ENCODE data around the gene SPATS1. TPM values are rescaled to one million over a fixed set of nuclear protein-coding genes. Genes with fewer than 3 reads are reported as not detected.
"Not testable (repeated sequence)": the region's sequence is repeated elsewhere in the genome, so short reads cannot be mapped to it uniquely, and the experiment has no call there.

The SPATS1 gene
- total RNA-seq, 2 donors from 2014 or later = not detected

- 89% methylated on average over 3 of the region's 3 CpGs; no CpG with 5 or more reads in 1 of the 2 experiments for WGBS, 2 experiments (ENCODE audit: insufficient coverage in 1 of 2, insufficient read length in 1 of 2)
- Mint-ChIP-seq H3K4me3 (no peak overlapping the region), H3K9me3 (no peaks in the 10 kb centered on the region), H3K36me3 (ENCODE audit: low read depth) (no peaks in the 10 kb centered on the region), H3K27me3 (ENCODE audit: insufficient read depth) (peaks cover 22% of the 10 kb centered on the region), H3K27ac (no peak overlapping the region), H3K4me1 (no peaks in the 10 kb centered on the region)
- H3K36me3 ChIP-seq (ENCODE audit: control insufficient read depth, insufficient read depth, low read length) = no peaks in the 10 kb centered on the region
- H3K4me1 ChIP-seq (ENCODE audit: control insufficient read depth, insufficient read depth, low read length) = no peaks in the 10 kb centered on the region
- peaks cover 23% of the 10 kb centered on the region for H3K27me3 ChIP-seq (ENCODE audit: control insufficient read depth, insufficient read depth, low read length, poor library complexity, severe bottlenecking)
- no peak for TF ChIP-seq CTCF (conservative IDR thresholded peaks at IDR 0.05)
- no peak for DNase-seq
- no peak overlapping the region for H3K27ac ChIP-seq (ENCODE audit: low read depth, low read length)
- H3K9me3 ChIP-seq (ENCODE audit: control insufficient read depth, low read length) = no peaks in the 10 kb centered on the region
- H3K9ac ChIP-seq (ENCODE audit: extremely low read depth, low read length, poor library complexity, severe bottlenecking) = no peak overlapping the region
- no peak overlapping the region for H3K4me3 ChIP-seq (ENCODE audit: low read length)
Measured at GRCh38 chr6:44321210-44321609, 21.2 kb upstream of the SPATS1 start.

DNA sequence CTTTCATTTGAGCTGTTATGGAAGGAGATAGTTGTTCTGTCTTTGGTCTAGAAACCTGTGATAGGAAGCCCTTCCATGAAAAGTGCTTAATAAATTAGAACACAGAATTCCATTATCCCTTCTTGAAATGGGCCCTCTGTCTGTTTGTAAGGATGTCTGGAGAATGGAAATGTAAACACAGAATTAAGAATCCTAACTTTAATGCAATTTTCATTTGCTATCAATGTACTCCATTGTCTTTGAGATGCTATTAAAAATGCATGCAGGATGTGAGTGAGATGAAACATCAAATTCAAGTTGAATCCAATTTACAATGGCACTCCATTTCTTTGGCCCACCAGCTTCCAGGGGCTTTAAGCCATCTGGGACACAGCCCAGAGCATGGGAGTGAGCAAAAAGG, 15.4 kb upstream of the SPATS1 start:
- Histone ChIP-seq H3K9me3 (ENCODE audit: control insufficient read depth, low read length) (no peaks in the 10 kb centered on the region), H3K4me3 (ENCODE audit: low read length) (no peak overlapping the region), H3K4me1 (ENCODE audit: control insufficient read depth, insufficient read depth, low read length) (peaks cover 2% of the 10 kb centered on the region), H3K9ac (ENCODE audit: extremely low read depth, low read length, poor library complexity, severe bottlenecking) (no peak overlapping the region), H3K27ac (ENCODE audit: low read depth, low read length) (no peak overlapping the region), H3K27me3 (ENCODE audit: control insufficient read depth, insufficient read depth, low read length, poor library complexity, severe bottlenecking) (no peaks in the 10 kb centered on the region), H3K36me3 (ENCODE audit: control insufficient read depth, insufficient read depth, low read length) (no peaks in the 10 kb centered on the region)
- Mint-ChIP-seq H3K4me1 (peaks cover 16% of the 10 kb centered on the region), H3K27me3 (ENCODE audit: insufficient read depth) (peaks cover 13% of the 10 kb centered on the region), H3K36me3 (ENCODE audit: low read depth) (no peaks in the 10 kb centered on the region), H3K27ac (no peak overlapping the region), H3K9me3 (no peaks in the 10 kb centered on the region), H3K4me3 (no peak overlapping the region)
- no peak for TF ChIP-seq CTCF (conservative IDR thresholded peaks at IDR 0.05)
- DNase-seq = no peak

GRCh38 chr6:44327760-44328159, 14.7 kb upstream of the SPATS1 start:
- peaks cover 2% of the 10 kb centered on the region for H3K4me1 ChIP-seq (ENCODE audit: control insufficient read depth, insufficient read depth, low read length)
- 85% methylated on average over 2 of the region's 2 CpGs; no CpG with 5 or more reads in 1 of the 2 experiments for WGBS, 2 experiments (ENCODE audit: insufficient coverage in 1 of 2, insufficient read length in 1 of 2)
- no peaks in the 10 kb centered on the region for H3K9me3 ChIP-seq (ENCODE audit: control insufficient read depth, low read length)
- no peaks in the 10 kb centered on the region for H3K36me3 Mint-ChIP-seq (ENCODE audit: low read depth)
- H3K4me3 ChIP-seq (ENCODE audit: low read length) = no peak overlapping the region
- no peak overlapping the region for H3K27ac ChIP-seq (ENCODE audit: low read depth, low read length)
- H3K9me3 Mint-ChIP-seq = no peaks in the 10 kb centered on the region
- no peak for DNase-seq
- peaks cover 16% of the 10 kb centered on the region for H3K4me1 Mint-ChIP-seq
- no peaks in the 10 kb centered on the region for H3K36me3 ChIP-seq (ENCODE audit: control insufficient read depth, insufficient read depth, low read length)
- H3K27me3 Mint-ChIP-seq (ENCODE audit: insufficient read depth) = peaks cover 13% of the 10 kb centered on the region
- no peak for TF ChIP-seq CTCF (conservative IDR thresholded peaks at IDR 0.05)
- no peak overlapping the region for H3K27ac Mint-ChIP-seq
- peak overlapping the region; percentile 14 for H3K4me3 Mint-ChIP-seq
- no peaks in the 10 kb centered on the region for H3K27me3 ChIP-seq (ENCODE audit: control insufficient read depth, insufficient read depth, low read length, poor library complexity, severe bottlenecking)
- no peak overlapping the region for H3K9ac ChIP-seq (ENCODE audit: extremely low read depth, low read length, poor library complexity, severe bottlenecking)

- not testable (repeated sequence) for H3K36me3 ChIP-seq (ENCODE audit: control insufficient read depth, insufficient read depth, low read length); H3K27ac ChIP-seq (ENCODE audit: low read depth, low read length); H3K9me3 ChIP-seq (ENCODE audit: control insufficient read depth, low read length); H3K4me3 ChIP-seq (ENCODE audit: low read length); H3K4me1 ChIP-seq (ENCODE audit: control insufficient read depth, insufficient read depth, low read length); H3K27ac Mint-ChIP-seq; DNase-seq; H3K9me3 Mint-ChIP-seq; H3K9ac ChIP-seq (ENCODE audit: extremely low read depth, low read length, poor library complexity, severe bottlenecking); H3K27me3 ChIP-seq (ENCODE audit: control insufficient read depth, insufficient read depth, low read length, poor library complexity, severe bottlenecking); H3K36me3 Mint-ChIP-seq (ENCODE audit: low read depth)
- Mint-ChIP-seq H3K4me1 (peaks cover 20% of the 10 kb centered on the region), H3K4me3 (peak overlapping the region; percentile 14), H3K27me3 (ENCODE audit: insufficient read depth) (peaks cover 13% of the 10 kb centered on the region)
- WGBS, 2 experiments (ENCODE audit: insufficient coverage in 1 of 2, insufficient read length in 1 of 2) = 51 to 73% methylated on average over 3 to 5 of the region's 9 CpGs
Measured at GRCh38 chr6:44328203-44328602, 14.2 kb upstream of the SPATS1 start.
